ENCODE results near the gene EEF2.

Gene EEF2

GRCh38 chr19:3985643-3986259 is 488 bp upstream of the EEF2 start:
- H3K27ac Mint-ChIP-seq, result peak overlapping the region; percentile 96 to 97
- peaks cover 78% of the 10 kb centered on the region for H3K36me3 Mint-ChIP-seq (ENCODE audit: insufficient read depth)
- H3K4me3 Mint-ChIP-seq, result peak overlapping the region; percentile 94 to 96
- peaks cover 35 to 51% of the 10 kb centered on the region in 2 donors for H3K4me1 Mint-ChIP-seq (ENCODE audit: low read depth in 2 of 2)
- no peak for ATAC-seq (replicated peaks)
- DNase-seq, result no peak
- H3K27me3 Mint-ChIP-seq, result no peaks in the 10 kb centered on the region
- no peaks in the 10 kb centered on the region for H3K9me3 Mint-ChIP-seq

GRCh38 chr19:3984584-3984907 is 717 bp downstream of the EEF2 start:
- H3K4me1 Mint-ChIP-seq (ENCODE audit: low read depth in 2 of 2), result peaks cover 34 to 45% of the 10 kb centered on the region in 2 donors

GRCh38 chr19:3983936-3984583 is 1.2 kb downstream of the EEF2 start:
- Mint-ChIP-seq H3K27me3 (no peaks in the 10 kb centered on the region), H3K4me3 (peak overlapping the region; percentile 94 to 96), H3K9me3 (no peaks in the 10 kb centered on the region), H3K36me3 (ENCODE audit: insufficient read depth) (peaks cover 89% of the 10 kb centered on the region), H3K4me1 (ENCODE audit: low read depth in 2 of 2) (peaks cover 37 to 45% of the 10 kb centered on the region in 2 donors), H3K27ac (peak overlapping the region; percentile 96 to 97)
- no peak for DNase-seq
- ATAC-seq (replicated peaks), result no peak

More at GRCh38 chr19:3984584-3984907, 717 bp downstream of the EEF2 start:
- ATAC-seq (replicated peaks) (peak; percentile 5), DNase-seq (no peak)
- Mint-ChIP-seq H3K4me3 (peak overlapping the region; percentile 94 to 96), H3K27me3 (no peaks in the 10 kb centered on the region), H3K36me3 (ENCODE audit: insufficient read depth) (peaks cover 84% of the 10 kb centered on the region), H3K27ac (peak overlapping the region; percentile 96 to 97), H3K9me3 (no peaks in the 10 kb centered on the region)

GRCh38 chr19:3983542-3983914 is 1.7 kb downstream of the EEF2 start:
- ATAC-seq (replicated peaks), result no peak
- Mint-ChIP-seq H3K27me3 (no peaks in the 10 kb centered on the region), H3K9me3 (no peaks in the 10 kb centered on the region), H3K27ac (peak overlapping the region; percentile 96 to 97), H3K4me3 (peak overlapping the region; percentile 94 to 96), H3K4me1 (ENCODE audit: low read depth in 2 of 2) (peaks cover 37 to 45% of the 10 kb centered on the region in 2 donors), H3K36me3 (ENCODE audit: insufficient read depth) (peaks cover 94% of the 10 kb centered on the region)
- no peak for DNase-seq

GRCh38 chr19:3982701-3983541 is 2.3 kb downstream of the EEF2 start:
- Mint-ChIP-seq H3K27me3 (no peaks in the 10 kb centered on the region), H3K36me3 (ENCODE audit: insufficient read depth) (peaks cover 100% of the 10 kb centered on the region), H3K4me1 (ENCODE audit: low read depth in 2 of 2) (peaks cover 41 to 45% of the 10 kb centered on the region in 2 donors), H3K9me3 (no peaks in the 10 kb centered on the region), H3K27ac (peak overlapping the region; percentile 96 to 97), H3K4me3 (peak overlapping the region; percentile 94 to 96)
- ATAC-seq (replicated peaks), result no peak
- no peak for DNase-seq

- Mint-ChIP-seq H3K27me3 (no peaks in the 10 kb centered on the region), H3K36me3 (ENCODE audit: insufficient read depth) (peaks cover 100% of the 10 kb centered on the region), H3K4me1 (ENCODE audit: low read depth in 2 of 2) (peaks cover 37 to 45% of the 10 kb centered on the region in 2 donors), H3K9me3 (no peaks in the 10 kb centered on the region), H3K4me3 (peak overlapping the region in 1 of 2 donors; percentile 94), H3K27ac (peak overlapping the region in 1 of 2 donors; percentile 97)
- no peak for ATAC-seq (replicated peaks)
- DNase-seq, result no peak
Measured at GRCh38 chr19:3981736-3982681, 3.3 kb downstream of the EEF2 start.

- H3K9me3 Mint-ChIP-seq, result no peaks in the 10 kb centered on the region
- H3K27me3 Mint-ChIP-seq, result no peaks in the 10 kb centered on the region
- H3K4me1 Mint-ChIP-seq (ENCODE audit: low read depth in 2 of 2), result peaks cover 33 to 39% of the 10 kb centered on the region in 2 donors
- no peak for ATAC-seq (replicated peaks)
- no peak overlapping the region for H3K4me3 Mint-ChIP-seq
- H3K27ac Mint-ChIP-seq, result peak overlapping the region; percentile 13 to 97
- H3K36me3 Mint-ChIP-seq (ENCODE audit: insufficient read depth), result peaks cover 100% of the 10 kb centered on the region
- no peak for DNase-seq
Measured at GRCh38 chr19:3981373-3981735, 3.9 kb downstream of the EEF2 start.

- DNase-seq (no peak), ATAC-seq (replicated peaks) (no peak)
- H3K27ac Mint-ChIP-seq, result peak overlapping the region; percentile 13 to 97
- no peak overlapping the region for H3K4me3 Mint-ChIP-seq
- H3K9me3 Mint-ChIP-seq, result no peaks in the 10 kb centered on the region
- H3K27me3 Mint-ChIP-seq, result no peaks in the 10 kb centered on the region
- H3K4me1 Mint-ChIP-seq (ENCODE audit: low read depth in 2 of 2), result peaks cover 32 to 33% of the 10 kb centered on the region in 2 donors
- H3K36me3 Mint-ChIP-seq (ENCODE audit: insufficient read depth), result peaks cover 100% of the 10 kb centered on the region
Measured at GRCh38 chr19:3980353-3981251, 4.7 kb downstream of the EEF2 start.

- H3K4me1 Mint-ChIP-seq (ENCODE audit: low read depth in 2 of 2), result peaks cover 28 to 30% of the 10 kb centered on the region in 2 donors
- peak overlapping the region; percentile 31 to 67 for H3K27ac Mint-ChIP-seq
Measured at GRCh38 chr19:3979674-3980352, 5.5 kb downstream of the EEF2 start.

GRCh38 chr19:3979289-3979673 is 6.0 kb downstream of the EEF2 start:
- Mint-ChIP-seq H3K36me3 (ENCODE audit: insufficient read depth) (peaks cover 95% of the 10 kb centered on the region), H3K27ac (peak overlapping the region; percentile 31 to 67), H3K4me3 (no peak overlapping the region), H3K4me1 (ENCODE audit: low read depth in 2 of 2) (peaks cover 22 to 26% of the 10 kb centered on the region in 2 donors), H3K9me3 (no peaks in the 10 kb centered on the region), H3K27me3 (no peaks in the 10 kb centered on the region)
- DNase-seq (no peak), ATAC-seq (replicated peaks) (no peak)

More at GRCh38 chr19:3979674-3980352, 5.5 kb downstream of the EEF2 start:
- ATAC-seq (replicated peaks) (no peak), DNase-seq (no peak)
- Mint-ChIP-seq H3K27me3 (no peaks in the 10 kb centered on the region), H3K36me3 (ENCODE audit: insufficient read depth) (peaks cover 100% of the 10 kb centered on the region), H3K9me3 (no peaks in the 10 kb centered on the region), H3K4me3 (no peak overlapping the region)

- peak overlapping the region; percentile 28 to 86 for H3K27ac Mint-ChIP-seq
- peaks cover 11 to 16% of the 10 kb centered on the region in 2 donors for H3K4me1 Mint-ChIP-seq (ENCODE audit: low read depth in 2 of 2)
- no peaks in the 10 kb centered on the region for H3K27me3 Mint-ChIP-seq
- DNase-seq, result no peak
- peaks cover 84% of the 10 kb centered on the region for H3K36me3 Mint-ChIP-seq (ENCODE audit: insufficient read depth)
- no peaks in the 10 kb centered on the region for H3K9me3 Mint-ChIP-seq
- H3K4me3 Mint-ChIP-seq, result peak overlapping the region in 1 of 2 donors; percentile 42
- ATAC-seq (replicated peaks), result no peak
Measured at GRCh38 chr19:3978145-3978544, 7.1 kb downstream of the EEF2 start.

Measured in effector memory CD8-positive, alpha-beta T cell (primary cell).